HepG2 (cell line): Measurements from ENCODE around the gene CCDC59. TPM values are rescaled to one million over a fixed set of nuclear protein-coding genes. Genes with fewer than 3 reads are reported as not detected.

Experiments
- ATAC-seq: fragments of 200-7000 bp; cut with Tn5 transposase; 3 replicates; pipeline ENCODE4 v1.9.1; 2020; ENCODE audit warnings: mild to moderate bottlenecking, moderate library complexity
- BruUV-seq: library from RNA; stranded (reverse); fragments of 400-500 nt; replicated peaks from 2 replicates; lab custom pipeline; 2021; lab: Mats Ljungman, UMichigan
- CTCF ChIA-PET: fragments of 300-600 bp; formaldehyde crosslinking; extraction: SDS; loops from one replicate; lab custom pipeline; 2021; ENCODE audit warnings: low total read pairs, inconsistent platforms, low intra/inter-chr PET ratio; lab: Yijun Ruan, JAX
- POLR2A ChIA-PET: fragments of 350-600 bp; sonication (Branson Sonifier 250); formaldehyde crosslinking; loops from one replicate; lab custom pipeline; 2020; ENCODE audit warnings: antibody characterized with exemption, inconsistent platforms; lab: Yijun Ruan, JAX
- DNase-seq: peaks from one replicate; pipeline ENCODE4 v3.0.0-alpha.2; 2015; ENCODE audit warnings: low spot score
- FAIRE-seq: peaks from 3 replicates; lab custom pipeline; 2011; peaks lifted over from hg19 to GRCh38; lab: Jason Lieb, UNC
- H2AFZ ChIP-seq: one replicate; pipeline ENCODE4 v1.6.1; 2011; ENCODE audit warnings: low read length, inconsistent platforms
- H3K27ac ChIP-seq: fragments of 300-600 bp; 3 replicates; pipeline ENCODE4 v1.8.0; 2011; ENCODE audit warnings: mixed run types, mild to moderate bottlenecking, mixed read lengths, low read length, inconsistent platforms; ENCODE audit not compliant: insufficient read depth; ENCODE audit errors: extremely low read length
- H3K27me3 ChIP-seq, 2 experiments: fragments of 200-600 bp in 1 of 2; 2 replicates in 1 of 2; 3 replicates in 1 of 2; pipeline versions ENCODE4 v1.6.0 to v1.8.0; 2011; ENCODE audit warnings: low read length in 2 of 2, mild to moderate bottlenecking in 2 of 2, moderate library complexity in 2 of 2, inconsistent platforms in 1 of 2; ENCODE audit not compliant: insufficient read depth in 2 of 2, control insufficient read depth in 1 of 2
- H3K36me3 ChIP-seq, 2 experiments: fragments of 200-600 bp in 1 of 2; replicated peaks in 1 of 2; 2 replicates in 1 of 2; 3 replicates in 1 of 2; pipeline versions ENCODE4 v1.5.1 to v1.8.0; 2011; ENCODE audit warnings: low read length in 2 of 2, inconsistent platforms in 1 of 2; ENCODE audit not compliant: insufficient read depth in 2 of 2, control insufficient read depth in 1 of 2
- H3K4me1 ChIP-seq: 2 replicates; pipeline ENCODE4 v1.5.1; 2012; ENCODE audit warnings: low read length, inconsistent platforms; ENCODE audit not compliant: insufficient read depth
- H3K4me2 ChIP-seq: 2 replicates; pipeline ENCODE4 v1.6.0; 2011; ENCODE audit warnings: low read depth, low read length, inconsistent platforms
- H3K4me3 ChIP-seq, 3 experiments: fragments of 200-600 bp in 1 of 3; sonication (generic), shearing (Covaris generic) in 1 of 3; replicated peaks in 1 of 3; 2 replicates each; pipeline ENCODE4 v1.5.1; 2011 to 2016; ENCODE audit warnings: low read length in 3 of 3, inconsistent platforms in 2 of 3, low read depth in 2 of 3, mild to moderate bottlenecking in 2 of 3, control low read depth in 1 of 3, mixed read lengths in 1 of 3; ENCODE audit not compliant: insufficient read depth in 1 of 3
- H3K79me2 ChIP-seq: one replicate; pipeline ENCODE4 v1.6.1; 2011; ENCODE audit warnings: low read length, inconsistent platforms; ENCODE audit not compliant: insufficient read depth
- H3K9ac ChIP-seq: 2 replicates; pipeline ENCODE4 v1.6.0; 2011; ENCODE audit warnings: mild to moderate bottlenecking, low read depth, low read length, inconsistent platforms; ENCODE audit not compliant: insufficient read depth
- H3K9me3 ChIP-seq: 2 replicates; pipeline ENCODE4 v1.5.1; 2012; ENCODE audit warnings: mild to moderate bottlenecking, low read length
- H4K20me1 ChIP-seq: 2 replicates; pipeline ENCODE4 v1.6.0; 2011; ENCODE audit warnings: inconsistent platforms, mild to moderate bottlenecking, low read length, moderate library complexity; ENCODE audit not compliant: insufficient read depth
- ATF7 ChIP-seq, 2 experiments: fragments of 450-650 bp in 1 of 2; sonication (generic) in 1 of 2; formaldehyde crosslinking in 1 of 2; IDR thresholded peaks; 2 replicates each; pipeline versions ENCODE4 v1.4.0 to v1.6.1; 2016 to 2020; ENCODE audit warnings: antibody characterized with exemption in 1 of 2, mild to moderate bottlenecking in 1 of 2, missing genetic modification reagents in 1 of 2
- BRF2 ChIP-seq: sonication (generic); formaldehyde crosslinking; IDR thresholded peaks from 2 replicates; pipeline ENCODE4 v1.8.1; 2022; ENCODE audit warnings: mild to moderate bottlenecking, missing genetic modification reagents
- ELF4 ChIP-seq: sonication (generic); formaldehyde crosslinking; IDR thresholded peaks from 2 replicates; pipeline ENCODE4 v1.5.0; 2020; ENCODE audit warnings: missing genetic modification reagents, mild to moderate bottlenecking, moderate library complexity, borderline replicate concordance
- GATAD2A ChIP-seq: IDR thresholded peaks from 2 replicates; pipeline ENCODE4 v1.6.1; 2016
- GLMP ChIP-seq: sonication (generic); formaldehyde crosslinking; IDR thresholded peaks from 2 replicates; pipeline ENCODE4 v1.9.0; 2021; ENCODE audit warnings: missing genetic modification reagents, mild to moderate bottlenecking, borderline replicate concordance
- NFAT5 ChIP-seq: sonication (generic); formaldehyde crosslinking; IDR thresholded peaks from 2 replicates; pipeline ENCODE4 v1.4.0; 2020; ENCODE audit warnings: missing genetic modification reagents
- POGZ ChIP-seq: sonication (generic); formaldehyde crosslinking; IDR thresholded peaks from 2 replicates; pipeline ENCODE4 v1.4.0; 2020; ENCODE audit warnings: mild to moderate bottlenecking, missing genetic modification reagents
- RNF2 ChIP-seq: fragments of 450-650 bp; conservative IDR thresholded peaks from 2 replicates; pipeline ENCODE4 v1.6.1; 2016; ENCODE audit warnings: low read depth
- YY1 ChIP-seq: IDR thresholded peaks from 2 replicates; pipeline ENCODE4 v1.6.1; 2011; ENCODE audit warnings: low read length, low read depth, moderate library complexity, mild to moderate bottlenecking; ENCODE audit not compliant: insufficient read depth, insufficient replicate concordance
- ZFP37 ChIP-seq: sonication (generic); formaldehyde crosslinking; IDR thresholded peaks from 2 replicates; pipeline ENCODE4 v1.4.0; 2020; ENCODE audit warnings: missing genetic modification reagents, borderline replicate concordance
- ZNF205 ChIP-seq: IDR thresholded peaks from 2 replicates; pipeline ENCODE4 v1.6.1; 2018; ENCODE audit warnings: missing biosample characterization, missing genetic modification reagents
- ZSCAN5A ChIP-seq: sonication (generic); formaldehyde crosslinking; IDR thresholded peaks from 2 replicates; pipeline ENCODE4 v1.8.0; 2022; ENCODE audit warnings: mild to moderate bottlenecking, missing genetic modification reagents, borderline replicate concordance
- WGBS: methylation state at CpG from one replicate; pipeline ENCODE4 v1.1.6; 2017; ENCODE audit warnings: low lambda C conversion rate; 5-methylcytosine and 5-hydroxymethylcytosine counted together
- in situ Hi-C: cut with HindIII; loops from 2 replicates; pipeline ENCODE4 v1.10.0; 2017; ENCODE audit warnings: low pct_unique_long_range_greater_than_20kb; ENCODE audit not compliant: extremely low pct_ligation_motif_present
- intact Hi-C: fragments of 100-400 bp; cut with micrococcal nuclease; formaldehyde crosslinking; loops from one replicate; pipeline ENCODE4 v1.10.0; 2022; ENCODE audit not compliant: unreplicated experiment
- polyA plus RNA-seq, 8 experiments: library from polyadenylated mRNA; depleted of rRNA in 3 of 8; stranded (reverse) in 7 of 8; unstranded in 1 of 8; fragments of >200 nt; fragmentation: Illumina TruSeq in 4 of 8; extraction: Trizol in 4 of 8; gene quantifications; 2 replicates each; pipeline versions ENCODE4 v1.2.1 to v1.2.3, GENCODE V29; 2011 to 2016; ENCODE audit warnings: low read depth in 4 of 8, missing spikeins in 1 of 8, mixed read lengths in 1 of 8; ENCODE audit not compliant: insufficient read depth in 1 of 8
- total RNA-seq, 5 experiments: library from RNA; depleted of rRNA; stranded (reverse); fragments of >200 nt; fragmentation: Illumina TruSeq; extraction: Trizol; gene quantifications; 2 replicates each; pipeline ENCODE4 v1.2.3, GENCODE V29; 2016; ENCODE audit warnings: low read depth in 1 of 5

The CCDC59 gene
- total and polyA plus RNA-seq, 2 of the 13 experiments (the other 11 are each of a cell fraction or from before 2014, with no cell fraction given): 16.1 to 81.3 TPM

DNA sequence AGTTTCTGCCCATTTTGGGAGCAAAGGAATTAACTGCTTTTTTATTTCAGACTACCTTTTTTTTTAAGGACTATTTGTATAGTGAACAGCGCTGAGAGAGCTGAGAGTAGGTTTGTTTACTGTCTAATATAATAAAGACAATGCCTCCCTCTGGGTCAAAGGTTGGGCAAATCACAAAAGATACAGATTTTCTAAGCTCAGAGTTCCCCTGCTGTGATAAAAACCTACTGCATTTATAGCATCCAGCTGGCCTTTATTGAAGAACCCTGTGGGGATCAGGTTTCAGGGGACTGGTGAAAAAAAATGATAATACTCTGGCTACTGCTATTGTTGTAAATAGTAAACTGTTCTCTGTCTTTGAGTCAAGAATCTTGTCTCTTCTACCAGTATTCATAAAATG, 28.7 kb downstream of the CCDC59 start:
- ChIA-PET CTCF (no interaction called here), POLR2A (no interaction called here)
- Histone ChIP-seq H3K36me3 (no peaks in the 10 kb centered on the region), H2AFZ (no peak overlapping the region), H3K27me3 (no peaks in the 10 kb centered on the region), H3K9me3 (no peaks in the 10 kb centered on the region), H3K9ac (no peak overlapping the region), H3K4me1 (no peaks in the 10 kb centered on the region), H3K4me3 (no peak overlapping the region), H3K4me2 (no peak overlapping the region), H3K27ac (no peak overlapping the region), H3K79me2 (no peaks in the 10 kb centered on the region), H4K20me1 (no peaks in the 10 kb centered on the region)
- FAIRE-seq (no peak), DNase-seq (no peak), ATAC-seq (no peak)
- intact Hi-C loops: no loop called here
- in situ Hi-C loops: loop anchor here (10.0 kb wide), 1 partner anchor 685 kb away; no protein-coding TSS in a partner anchor
- TF ChIP-seq ATF7 (IDR thresholded peaks at IDR 0.05) (no peak), ATF7 (CRISPR knock-in tag; IDR thresholded peaks at IDR 0.05) (no peak), BRF2 (CRISPR knock-in tag) (no peak), GLMP (CRISPR knock-in tag) (no peak), NFAT5 (no peak), ZFP37 (CRISPR knock-in tag) (no peak), POGZ (CRISPR knock-in tag) (no peak), ELF4 (CRISPR knock-in tag) (no peak), GATAD2A (CRISPR knock-in tag) (no peak), ZNF205 (CRISPR knock-in tag) (no peak), ZSCAN5A (CRISPR knock-in tag) (no peak), RNF2 (no peak), YY1 (no peak)
- WGBS: 3% methylated on average over 1 of the region's 1 CpG
- no TSS peak for BruUV-seq
